T-cell (primary cell): ENCODE measurements around the gene ZAR1. TPM values are rescaled to one million over a fixed set of nuclear protein-coding genes. Genes with fewer than 3 reads are reported as not detected.
"Not testable (repeated sequence)": the region's sequence is repeated elsewhere in the genome, so short reads cannot be mapped to it uniquely, and the experiment has no call there.

ENCODE experiments used
- ATAC-seq, 4 experiments: fragments of 200-7000 bp in 3 of 4; fragments of 150-1000 bp in 1 of 4; cut with Tn5 transposase; replicated peaks in 1 of 4; 1 replicate in 3 of 4; 2 replicates in 1 of 4; pipeline ENCODE4 v1.10.0; 2021; ENCODE audit warnings: moderate library complexity in 3 of 4, mild to moderate bottlenecking in 2 of 4, moderate number of reproducible peaks in 1 of 4
- CTCF ChIA-PET, 2 donors: fragments of 300-600 bp; sonication (Branson Sonifier 250); formaldehyde crosslinking; loops; one replicate each; lab custom pipeline; 2022; ENCODE audit warnings: antibody characterized with exemption in 2 of 2; lab: Charles Lee
- POLR2A ChIA-PET, 2 donors: fragments of 300-600 bp; sonication (Branson Sonifier 250); formaldehyde crosslinking; loops; one replicate each; lab custom pipeline; 2022; ENCODE audit warnings: antibody characterized with exemption in 2 of 2; lab: Charles Lee
- DNase-seq, 35 experiments: peaks; one replicate each; pipeline versions ENCODE4 v3.0.0 to v3.0.0-alpha.2; 2013 to 2023
- H3K27ac ChIP-seq: one replicate; pipeline ENCODE4 v1.5.1; 2013; ENCODE audit warnings: low read length
- H3K27me3 ChIP-seq, 2 experiments: replicated peaks in 1 of 2; 1 replicate in 1 of 2; 2 replicates in 1 of 2; pipeline versions ENCODE4 v1.6.1 to v1.7.0; 2013; ENCODE audit warnings: low read length in 1 of 2, mixed read lengths in 1 of 2; ENCODE audit not compliant: control insufficient read depth in 2 of 2, insufficient read depth in 2 of 2; ENCODE audit errors: extremely low read depth in 1 of 2
- H3K36me3 ChIP-seq, 2 donors: 1 replicate in 1 of 2; 2 replicates in 1 of 2; pipeline versions ENCODE4 v1.6.1 to v1.7.0; 2013; ENCODE audit warnings: low read length in 1 of 2; ENCODE audit not compliant: control insufficient read depth in 2 of 2, insufficient read depth in 1 of 2; ENCODE audit errors: extremely low read depth in 1 of 2
- H3K4me1 ChIP-seq, 2 experiments: 1 replicate in 1 of 2; 2 replicates in 1 of 2; pipeline versions ENCODE4 v1.6.1 to v1.7.0; 2013; ENCODE audit warnings: low read length in 2 of 2, mixed read lengths in 1 of 2; ENCODE audit not compliant: insufficient read depth in 2 of 2, control insufficient read depth in 1 of 2; ENCODE audit errors: extremely low read depth in 1 of 2
- H3K4me3 ChIP-seq, 2 donors: 1 replicate in 1 of 2; 2 replicates in 1 of 2; pipeline versions ENCODE4 v1.5.1 to v1.7.0; 2013; ENCODE audit warnings: mild to moderate bottlenecking in 2 of 2, low read length in 1 of 2, moderate library complexity in 1 of 2; ENCODE audit not compliant: control insufficient read depth in 1 of 2; ENCODE audit errors: extremely low read depth in 1 of 2
- H3K9me3 ChIP-seq: 2 replicates; pipeline ENCODE4 v1.7.0; 2013
- H3K27ac Mint-ChIP-seq, 2 donors: one replicate each; pipeline ENCODE4 v1.8.0; 2020 to 2021; ENCODE audit warnings: mild to moderate bottlenecking in 2 of 2, mixed read lengths in 2 of 2
- H3K27me3 Mint-ChIP-seq, 2 donors: one replicate each; pipeline ENCODE4 v1.8.0; 2021 to 2022; ENCODE audit warnings: mixed read lengths in 2 of 2
- H3K36me3 Mint-ChIP-seq: one replicate; pipeline ENCODE4 v1.8.0; 2021; ENCODE audit warnings: mixed read lengths
- H3K4me1 Mint-ChIP-seq, 3 donors: one replicate each; pipeline ENCODE4 v1.8.0; 2020 to 2022; ENCODE audit warnings: mixed read lengths in 3 of 3, mild to moderate bottlenecking in 1 of 3
- H3K4me3 Mint-ChIP-seq, 3 donors: one replicate each; pipeline ENCODE4 v1.8.0; 2020 to 2022; ENCODE audit warnings: mild to moderate bottlenecking in 3 of 3, mixed read lengths in 3 of 3, moderate library complexity in 3 of 3
- H3K9me3 Mint-ChIP-seq, 3 donors: one replicate each; pipeline ENCODE4 v1.8.0; 2020 to 2022; ENCODE audit warnings: mixed read lengths in 3 of 3
- WGBS: methylation state at CpG from one replicate; pipeline ENCODE4 v1.1.5; 2013; ENCODE audit warnings: missing lambda C conversion rate; ENCODE audit not compliant: insufficient coverage; 5-methylcytosine and 5-hydroxymethylcytosine counted together
- total RNA-seq, 35 experiments: library from RNA in 6 of 35; stranded (reverse) in 6 of 35; fragments of 120-200 nt in 1 of 35; gene quantifications; one replicate each; pipeline versions ENCODE4 v1.2.1 to v1.2.4 and lab custom pipeline; 2013 to 2026

Gene ZAR1
- total RNA-seq, 5 donors from 2014 or later (not counting 1 experiment from before 2014, with no cell fraction given): not detected

DNA sequence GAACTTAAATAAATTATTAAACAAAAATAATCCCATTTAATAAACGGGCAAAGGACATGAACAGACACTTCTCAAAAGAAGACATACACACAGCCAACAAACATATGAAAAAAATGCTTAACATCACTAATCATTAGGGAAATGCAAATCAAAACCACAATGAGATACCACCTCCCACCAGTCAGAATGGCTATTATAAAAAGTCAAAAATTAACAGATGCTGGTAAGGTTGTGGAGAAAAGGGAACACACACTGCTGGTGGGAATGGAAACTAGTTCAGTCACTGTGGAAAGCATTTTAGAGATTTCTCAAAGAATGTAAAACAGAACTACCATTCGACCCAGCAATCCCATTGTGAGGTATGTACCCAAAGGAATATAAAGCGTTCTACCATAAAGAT, 38.4 kb upstream of the ZAR1 start:
- WGBS: no CpG with 5 or more reads among the region's 3 CpGs
- H3K4me1 Mint-ChIP-seq, H3K27me3 ChIP-seq, H3K9me3 Mint-ChIP-seq, H3K4me3 ChIP-seq, ATAC-seq, POLR2A ChIA-PET, H3K9me3 ChIP-seq, H3K27me3 Mint-ChIP-seq, H3K27ac ChIP-seq, H3K27ac Mint-ChIP-seq, H3K4me3 Mint-ChIP-seq, DNase-seq, H3K4me1 ChIP-seq, H3K36me3 Mint-ChIP-seq, CTCF ChIA-PET, H3K36me3 ChIP-seq: not testable (repeated sequence)

DNA sequence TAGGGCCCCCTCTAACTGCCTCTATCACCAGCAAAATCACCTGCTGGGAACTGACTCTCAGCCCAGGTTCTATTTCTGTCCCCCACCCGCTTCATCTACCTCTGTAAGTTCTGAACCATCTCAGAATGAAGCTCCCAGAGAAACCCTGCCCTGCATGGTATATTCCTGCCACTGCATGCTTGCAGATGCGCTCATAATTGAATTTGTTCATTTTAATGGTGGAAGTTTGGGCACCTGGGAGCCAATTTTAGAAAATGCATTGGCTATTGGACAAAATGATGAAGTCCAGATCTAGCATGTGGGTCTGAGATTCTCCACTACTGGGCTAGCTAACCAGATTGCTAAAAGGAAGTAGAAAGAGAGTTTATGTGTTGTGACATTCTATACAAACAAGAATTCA, 35.5 kb upstream of the ZAR1 start:
- POLR2A ChIA-PET: interaction anchor here in 1 of 2 donors (0.7 kb wide), 1 partner anchor 574 kb away, joined by 3 read pairs; no protein-coding TSS in a partner anchor

DNA sequence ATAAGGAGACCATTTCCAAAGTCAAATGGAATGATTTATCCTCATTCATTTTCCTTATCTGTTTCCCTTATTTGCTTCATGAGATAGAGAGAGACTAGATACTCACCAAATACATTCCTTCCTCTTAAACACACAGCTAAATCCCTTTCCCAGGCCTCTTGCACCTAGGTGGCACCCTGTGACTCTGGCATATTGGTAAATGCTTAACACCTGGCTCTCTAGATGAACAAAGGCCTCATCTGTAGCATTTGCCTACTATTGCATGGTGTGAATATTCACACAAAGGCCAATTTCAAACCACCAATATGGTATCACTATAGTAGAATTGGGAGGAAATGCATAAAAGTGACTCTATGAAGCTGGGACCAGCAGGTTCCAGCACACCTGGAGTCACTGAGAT, 29.1 kb upstream of the ZAR1 start:
- CTCF ChIA-PET: interaction anchor here in 1 of 2 donors (0.6 kb wide), 1 partner anchor 54 kb away, joined by 3 read pairs; no protein-coding TSS in a partner anchor
- ATAC-seq: no peak
- H3K9me3 Mint-ChIP-seq: peaks cover 0 to 13% (median 2%) of the 10 kb centered on the region in 3 donors
- POLR2A ChIA-PET: interaction anchor here in 1 of 2 donors (0.5 kb wide), 1 partner anchor 26 kb away, joined by 6 read pairs; no protein-coding TSS in a partner anchor
- no peak overlapping the region for H3K4me3 Mint-ChIP-seq
- Histone ChIP-seq H3K4me1 (no peaks in the 10 kb centered on the region), H3K9me3 (no peaks in the 10 kb centered on the region), H3K36me3 (no peaks in the 10 kb centered on the region), H3K27me3 (no peaks in the 10 kb centered on the region), H3K4me3 (no peak overlapping the region), H3K27ac (no peak overlapping the region)
- no peaks in the 10 kb centered on the region for H3K4me1 Mint-ChIP-seq
- H3K27me3 Mint-ChIP-seq: no peaks in the 10 kb centered on the region
- no peak for DNase-seq
- H3K36me3 Mint-ChIP-seq: no peaks in the 10 kb centered on the region
- H3K27ac Mint-ChIP-seq: no peak overlapping the region

More for the DNA sequence above, 35.5 kb upstream of the ZAR1 start:
- DNase-seq (no peak), ATAC-seq (no peak)
- no peaks in the 10 kb centered on the region for H3K36me3 ChIP-seq
- H3K9me3 Mint-ChIP-seq: peaks cover 0 to 4% (median 2%) of the 10 kb centered on the region in 3 donors
- H3K9me3 ChIP-seq: no peaks in the 10 kb centered on the region
- no peak overlapping the region for H3K4me3 ChIP-seq
- peaks cover 0 to 5% of the 10 kb centered on the region in 2 donors for H3K27me3 Mint-ChIP-seq
- WGBS: 100% methylated on average over 1 of the region's 2 CpGs
- no peaks in the 10 kb centered on the region for H3K36me3 Mint-ChIP-seq
- H3K27me3 ChIP-seq: peaks cover 0 to 2% of the 10 kb centered on the region in 2 experiments
- CTCF ChIA-PET: no interaction called here
- no peak overlapping the region for H3K27ac Mint-ChIP-seq
- H3K4me1 Mint-ChIP-seq: no peaks in the 10 kb centered on the region
- no peaks in the 10 kb centered on the region for H3K4me1 ChIP-seq
- H3K27ac ChIP-seq: no peak overlapping the region
- H3K4me3 Mint-ChIP-seq: no peak overlapping the region

DNA sequence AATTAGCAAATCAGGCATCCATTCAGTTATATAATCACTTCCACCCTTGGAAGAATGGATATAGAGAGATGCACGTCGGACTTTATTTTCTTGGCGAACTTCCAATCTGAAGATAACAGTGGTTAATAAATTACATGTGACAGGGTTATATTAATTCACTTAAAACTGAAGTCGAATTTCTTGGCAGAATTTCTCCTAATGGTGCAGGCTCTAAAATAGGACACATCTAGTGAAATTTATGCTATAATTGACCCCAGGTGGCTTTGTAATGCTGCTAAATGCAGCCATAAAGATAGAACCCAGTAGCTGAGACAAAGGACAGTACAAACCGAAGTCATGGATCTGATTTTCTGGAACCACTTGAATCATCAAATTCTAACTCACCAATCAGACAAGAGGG, 27.7 kb upstream of the ZAR1 start:
- no peaks in the 10 kb centered on the region for H3K4me1 ChIP-seq
- no peaks in the 10 kb centered on the region for H3K36me3 ChIP-seq
- no peak overlapping the region for H3K4me3 Mint-ChIP-seq
- peaks cover 0 to 9% (median 2%) of the 10 kb centered on the region in 3 donors for H3K9me3 Mint-ChIP-seq
- POLR2A ChIA-PET: no interaction called here
- CTCF ChIA-PET: interaction anchor here in 1 of 2 donors (1.2 kb wide), 1 partner anchor 16 kb away, joined by 4 read pairs; no protein-coding TSS in a partner anchor
- DNase-seq: no peak
- no peak for ATAC-seq
- H3K27me3 Mint-ChIP-seq: no peaks in the 10 kb centered on the region
- no peaks in the 10 kb centered on the region for H3K36me3 Mint-ChIP-seq
- H3K27me3 ChIP-seq: no peaks in the 10 kb centered on the region
- no peak overlapping the region for H3K27ac Mint-ChIP-seq
- H3K27ac ChIP-seq: no peak overlapping the region
- no peaks in the 10 kb centered on the region for H3K4me1 Mint-ChIP-seq
- H3K9me3 ChIP-seq: no peaks in the 10 kb centered on the region
- WGBS: 100% methylated on average over 1 of the region's 5 CpGs
- no peak overlapping the region for H3K4me3 ChIP-seq

DNA sequence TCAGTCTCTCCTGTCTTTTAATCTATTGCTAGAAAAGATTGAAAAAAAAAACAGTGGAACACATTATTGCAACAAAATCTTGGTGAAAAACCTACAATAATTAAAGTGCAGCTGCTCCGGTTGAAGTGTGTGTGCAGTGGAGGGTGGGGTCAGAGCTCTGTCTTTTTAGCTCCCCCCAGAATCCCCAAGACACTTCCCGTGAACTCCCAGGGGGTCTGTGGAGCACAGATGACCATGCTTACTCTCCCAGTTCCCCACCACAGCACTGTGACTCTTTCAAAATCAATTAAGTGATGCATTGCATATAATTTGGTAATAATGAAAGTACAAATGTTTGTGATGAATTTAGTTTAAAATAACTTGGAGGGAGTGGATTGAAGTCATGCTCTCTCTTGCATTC, 22.6 kb upstream of the ZAR1 start:
- CTCF ChIA-PET: no interaction called here
- WGBS: no CpG with 5 or more reads among the region's 2 CpGs
- Mint-ChIP-seq H3K4me3 (no peak overlapping the region), H3K9me3 (peaks cover 0 to 9% (median 2%) of the 10 kb centered on the region in 3 donors), H3K36me3 (no peaks in the 10 kb centered on the region), H3K27ac (no peak overlapping the region), H3K27me3 (peaks cover 0 to 3% of the 10 kb centered on the region in 2 donors), H3K4me1 (no peaks in the 10 kb centered on the region)
- Histone ChIP-seq H3K4me3 (no peak overlapping the region), H3K36me3 (no peaks in the 10 kb centered on the region), H3K27ac (no peak overlapping the region), H3K4me1 (no peaks in the 10 kb centered on the region), H3K27me3 (no peaks in the 10 kb centered on the region), H3K9me3 (no peaks in the 10 kb centered on the region)
- no peak for DNase-seq
- POLR2A ChIA-PET: no interaction called here
- ATAC-seq: no peak

DNA sequence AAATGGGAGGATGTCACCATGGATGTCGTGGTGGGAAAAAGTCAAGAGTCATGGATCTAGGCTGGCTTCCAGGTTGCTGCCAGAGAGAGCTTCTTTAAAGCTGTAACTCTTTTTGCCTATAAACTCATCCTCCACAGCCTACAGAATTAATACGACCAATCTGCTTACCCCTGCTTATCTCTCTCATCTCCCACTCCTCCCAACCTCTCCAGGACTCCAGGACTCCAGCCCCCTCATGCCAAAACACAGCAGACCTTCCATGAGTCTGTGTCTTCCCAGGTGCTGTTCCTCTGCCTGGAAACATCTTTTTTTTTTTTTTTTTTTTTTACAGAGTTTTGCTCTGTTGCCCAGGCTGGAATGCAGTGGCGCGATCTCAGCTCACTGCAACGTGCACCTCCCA, 22.2 kb upstream of the ZAR1 start:
- no peak for DNase-seq
- Mint-ChIP-seq H3K4me1 (no peaks in the 10 kb centered on the region), H3K4me3 (no peak overlapping the region), H3K36me3 (no peaks in the 10 kb centered on the region), H3K9me3 (peaks cover 0 to 9% (median 2%) of the 10 kb centered on the region in 3 donors), H3K27me3 (peaks cover 0 to 3% of the 10 kb centered on the region in 2 donors), H3K27ac (no peak overlapping the region)
- ATAC-seq: no peak
- WGBS: 59% methylated on average over 1 of the region's 5 CpGs
- H3K27me3 ChIP-seq: no peaks in the 10 kb centered on the region
- H3K4me3 ChIP-seq: no peak overlapping the region
- no peaks in the 10 kb centered on the region for H3K4me1 ChIP-seq
- POLR2A ChIA-PET: no interaction called here
- H3K36me3 ChIP-seq: no peaks in the 10 kb centered on the region
- no peak overlapping the region for H3K27ac ChIP-seq
- CTCF ChIA-PET: no interaction called here
- no peaks in the 10 kb centered on the region for H3K9me3 ChIP-seq

DNA sequence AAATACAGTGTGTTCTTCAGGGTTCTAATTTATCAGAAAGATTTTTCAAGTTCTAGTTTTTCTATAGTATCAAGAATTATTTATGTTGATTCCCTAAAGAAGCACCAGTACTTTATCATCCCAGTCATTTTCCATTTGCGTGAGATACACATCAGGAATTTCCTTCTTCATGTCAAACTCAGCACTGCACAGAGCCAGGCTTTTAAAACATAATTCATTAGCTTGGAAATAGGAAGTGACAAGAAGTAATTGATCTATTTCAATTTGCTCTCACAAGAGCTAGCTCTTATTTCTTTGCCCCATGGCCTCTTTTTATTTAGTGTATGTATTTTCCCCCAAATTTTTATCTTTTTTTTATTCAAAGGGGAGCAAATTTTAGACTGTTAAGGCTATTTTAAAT, 19.9 kb upstream of the ZAR1 start:
- no peak overlapping the region for H3K4me3 Mint-ChIP-seq
- no CpG with 5 or more reads among the region's 1 CpG for WGBS
- H3K4me1 ChIP-seq: no peaks in the 10 kb centered on the region
- ChIA-PET POLR2A (no interaction called here), CTCF (interaction anchor here in 1 of 2 donors (0.6 kb wide), 1 partner anchor 17 kb away, joined by 5 read pairs; no protein-coding TSS in a partner anchor)
- ATAC-seq (no peak), DNase-seq (no peak)
- no peaks in the 10 kb centered on the region for H3K27me3 ChIP-seq
- no peak overlapping the region for H3K4me3 ChIP-seq
- H3K27ac ChIP-seq: no peak overlapping the region
- no peaks in the 10 kb centered on the region for H3K36me3 Mint-ChIP-seq
- no peaks in the 10 kb centered on the region for H3K36me3 ChIP-seq
- H3K9me3 ChIP-seq: no peaks in the 10 kb centered on the region
- no peaks in the 10 kb centered on the region for H3K4me1 Mint-ChIP-seq
- peaks cover 3% of the 10 kb centered on the region in 2 donors for H3K27me3 Mint-ChIP-seq
- no peaks in the 10 kb centered on the region for H3K9me3 Mint-ChIP-seq
- H3K27ac Mint-ChIP-seq: no peak overlapping the region
